HUES6 (cell line): ENCODE measurements around the gene SNX14.

Source experiments
- H3K27ac ChIP-seq: 2 replicates; pipeline ENCODE4 v1.7.0; 2013; ENCODE audit warnings: low read depth, mild to moderate bottlenecking, low read length, inconsistent platforms
- H3K27me3 ChIP-seq: 2 replicates; pipeline ENCODE4 v1.6.1; 2013; ENCODE audit warnings: low read length; ENCODE audit not compliant: control insufficient read depth, insufficient read depth
- H3K36me3 ChIP-seq: 2 replicates; pipeline ENCODE4 v1.6.1; 2013; ENCODE audit warnings: low read length; ENCODE audit not compliant: control insufficient read depth, insufficient read depth
- H3K4me1 ChIP-seq: 2 replicates; pipeline ENCODE4 v1.6.1; 2013; ENCODE audit warnings: low read length; ENCODE audit not compliant: control insufficient read depth, insufficient read depth
- H3K4me3 ChIP-seq: 2 replicates; pipeline ENCODE4 v1.5.1; 2013; ENCODE audit warnings: low read depth, low read length
- H3K9ac ChIP-seq: one replicate; pipeline ENCODE4 v1.6.1; 2013; ENCODE audit warnings: mild to moderate bottlenecking, low read length
- H3K9me3 ChIP-seq: 2 replicates; pipeline ENCODE4 v1.6.1; 2013; ENCODE audit warnings: low read depth, low read length; ENCODE audit not compliant: control insufficient read depth, insufficient read depth

SNX14 gene

GRCh38 chr6:85482206-85482904 lies 111.3 kb downstream of the SNX14 start:
- Histone ChIP-seq H3K4me3 (no peak overlapping the region), H3K4me1 (peaks cover 3% of the 10 kb centered on the region; the same call in 1 of the 2 replicates), H3K9ac (no peak overlapping the region), H3K36me3 (no peaks in the 10 kb centered on the region), H3K27ac (no peak overlapping the region), H3K9me3 (no peaks in the 10 kb centered on the region), H3K27me3 (no peaks in the 10 kb centered on the region; the same call in 1 of the 2 replicates)

GRCh38 chr6:85479208-85479607 lies 114.5 kb downstream of the SNX14 start:
- Histone ChIP-seq H3K9ac (no peak overlapping the region), H3K27ac (no peak overlapping the region), H3K9me3 (peaks cover 7% of the 10 kb centered on the region; the same call in 1 of the 2 replicates), H3K36me3 (no peaks in the 10 kb centered on the region), H3K4me1 (peaks cover 3% of the 10 kb centered on the region; the same call in 1 of the 2 replicates), H3K27me3 (no peaks in the 10 kb centered on the region; the same call in 1 of the 2 replicates), H3K4me3 (no peak overlapping the region)

GRCh38 chr6:85476532-85476931 lies 117.1 kb downstream of the SNX14 start:
- Histone ChIP-seq H3K4me3 (no peak overlapping the region), H3K27me3 (no peaks in the 10 kb centered on the region), H3K4me1 (no peaks in the 10 kb centered on the region; the same call in 1 of the 2 replicates), H3K36me3 (no peaks in the 10 kb centered on the region), H3K9ac (no peak overlapping the region), H3K9me3 (peaks cover 7% of the 10 kb centered on the region; the same call in 1 of the 2 replicates), H3K27ac (no peak overlapping the region)

- Histone ChIP-seq H3K4me3 (no peak overlapping the region), H3K27me3 (no peaks in the 10 kb centered on the region), H3K9me3 (peaks cover 7% of the 10 kb centered on the region; the same call in 1 of the 2 replicates), H3K36me3 (no peaks in the 10 kb centered on the region), H3K9ac (no peak overlapping the region), H3K27ac (no peak overlapping the region), H3K4me1 (no peaks in the 10 kb centered on the region; the same call in 1 of the 2 replicates)
Measured at GRCh38 chr6:85473748-85474147, 119.9 kb downstream of the SNX14 start.

- Histone ChIP-seq H3K36me3 (no peaks in the 10 kb centered on the region), H3K4me3 (no peak overlapping the region), H3K27me3 (no peaks in the 10 kb centered on the region), H3K27ac (no peak overlapping the region), H3K4me1 (no peaks in the 10 kb centered on the region; the same call in 1 of the 2 replicates), H3K9ac (no peak overlapping the region), H3K9me3 (peaks cover 7% of the 10 kb centered on the region; the same call in 1 of the 2 replicates)
Measured at GRCh38 chr6:85472744-85473143, 120.9 kb downstream of the SNX14 start.

GRCh38 chr6:85470023-85470410 lies 123.6 kb downstream of the SNX14 start:
- Histone ChIP-seq H3K4me3 (no peak overlapping the region), H3K27ac (no peak overlapping the region), H3K36me3 (no peaks in the 10 kb centered on the region), H3K4me1 (no peaks in the 10 kb centered on the region), H3K9me3 (no peaks in the 10 kb centered on the region), H3K27me3 (no peaks in the 10 kb centered on the region), H3K9ac (no peak overlapping the region)

- no peaks in the 10 kb centered on the region for H3K36me3 ChIP-seq
- no peak overlapping the region for H3K27ac ChIP-seq
- H3K27me3 ChIP-seq, result no peaks in the 10 kb centered on the region
- no peak overlapping the region for H3K9ac ChIP-seq
- no peaks in the 10 kb centered on the region for H3K9me3 ChIP-seq
- H3K4me1 ChIP-seq, result no peaks in the 10 kb centered on the region
- H3K4me3 ChIP-seq, result no peak overlapping the region
Measured at GRCh38 chr6:85469276-85470022, 124.2 kb downstream of the SNX14 start.

- no peaks in the 10 kb centered on the region for H3K9me3 ChIP-seq
- no peak overlapping the region for H3K4me3 ChIP-seq
- no peak overlapping the region for H3K27ac ChIP-seq
- H3K27me3 ChIP-seq, result no peaks in the 10 kb centered on the region
- H3K36me3 ChIP-seq, result no peaks in the 10 kb centered on the region
- H3K4me1 ChIP-seq, result 0 out of 2 replicates have a peak, but pooled peaks cover 3% of the 10 kb centered on the region
- no peak overlapping the region for H3K9ac ChIP-seq
Measured at GRCh38 chr6:85468326-85468725, 125.3 kb downstream of the SNX14 start.

- peaks cover 3% of the 10 kb centered on the region; the same call in 1 of the 2 replicates for H3K4me1 ChIP-seq
- no peaks in the 10 kb centered on the region for H3K9me3 ChIP-seq
- H3K27me3 ChIP-seq, result no peaks in the 10 kb centered on the region
- no peak overlapping the region for H3K27ac ChIP-seq
- H3K9ac ChIP-seq, result no peak overlapping the region
- H3K4me3 ChIP-seq, result no peak overlapping the region
- H3K36me3 ChIP-seq, result no peaks in the 10 kb centered on the region
Measured at GRCh38 chr6:85465762-85466161, 127.9 kb downstream of the SNX14 start.

- Histone ChIP-seq H3K27me3 (no peaks in the 10 kb centered on the region), H3K9ac (no peak overlapping the region), H3K9me3 (no peaks in the 10 kb centered on the region), H3K36me3 (no peaks in the 10 kb centered on the region), H3K27ac (no peak overlapping the region), H3K4me1 (peaks cover 3% of the 10 kb centered on the region; the same call in 1 of the 2 replicates), H3K4me3 (no peak overlapping the region)
Measured at GRCh38 chr6:85464722-85465150, 128.9 kb downstream of the SNX14 start.

- Histone ChIP-seq H3K36me3 (no peaks in the 10 kb centered on the region), H3K27ac (no peak overlapping the region), H3K27me3 (no peaks in the 10 kb centered on the region), H3K9me3 (no peaks in the 10 kb centered on the region), H3K9ac (no peak overlapping the region), H3K4me3 (no peak overlapping the region), H3K4me1 (peaks cover 5% of the 10 kb centered on the region; the same call in 1 of the 2 replicates)
Measured at GRCh38 chr6:85464260-85464644, 129.4 kb downstream of the SNX14 start.
